Gastroesophageal sphincter (tissue), 3 donors: ENCODE measurements around the gene FAM9C.
"Not testable (repeated sequence)": the region's sequence is repeated elsewhere in the genome, so short reads cannot be mapped to it uniquely, and the experiment has no call there.

Source experiments
- CTCF ChIP-seq, 4 experiments: fragments of 200-600 bp in 2 of 4; fragments of 450-650 bp in 2 of 4; sonication (generic) in 1 of 4; IDR thresholded peaks; one replicate each; pipeline ENCODE4 v1.5.1; 2017 to 2019; ENCODE audit warnings: antibody characterized with exemption in 4 of 4, mild to moderate bottlenecking in 2 of 4, moderate library complexity in 2 of 4
- EP300 ChIP-seq: sonication (generic); formaldehyde crosslinking; IDR thresholded peaks from one replicate; pipeline ENCODE4 v1.6.1; 2017; ENCODE audit warnings: antibody characterized with exemption, mild to moderate bottlenecking
- POLR2A ChIP-seq, 2 donors: fragments of 450-650 bp; IDR thresholded peaks; one replicate each; pipeline ENCODE4 v1.6.1; 2017; ENCODE audit warnings: antibody characterized with exemption in 2 of 2, mild to moderate bottlenecking in 2 of 2, moderate library complexity in 1 of 2

DNA sequence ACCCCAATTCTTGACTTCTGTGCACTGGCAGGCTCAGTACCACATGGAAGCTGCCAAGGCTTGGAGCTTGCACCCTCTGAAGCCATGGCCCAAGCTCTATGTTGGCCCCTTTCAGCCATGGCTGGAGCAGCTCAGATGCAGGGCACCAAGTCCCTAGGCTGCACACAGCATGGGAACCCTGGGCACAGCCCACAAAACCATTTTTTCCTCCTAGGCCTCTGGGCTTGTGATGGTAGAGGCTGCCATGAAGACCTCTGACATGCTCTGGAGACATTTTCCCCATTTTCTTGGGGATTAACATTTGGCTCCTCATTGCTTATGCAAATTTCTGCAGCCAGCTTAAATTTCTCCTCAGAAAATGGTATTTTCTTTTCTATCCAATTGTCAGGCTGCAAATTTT is 17.9 kb upstream of the FAM9C start:
- TF ChIP-seq CTCF (IDR thresholded peaks at IDR 0.05); EP300; POLR2A (IDR thresholded peaks at IDR 0.05): not testable (repeated sequence)
